ENCODE data around the gene NCOA1. TPM values are rescaled to one million over a fixed set of nuclear protein-coding genes. Genes with fewer than 3 reads are reported as not detected.

Gene NCOA1
- total RNA-seq, 1 donor from 2014 or later: 41.7 TPM

- no peak for DNase-seq (ENCODE audit: low spot score)
These were observed 240.9 kb downstream of the NCOA1 start for GRCh38 chr2:24731923-24732322.

GRCh38 chr2:24734741-24735140 lies 243.7 kb downstream of the NCOA1 start:
- no peak for DNase-seq (ENCODE audit: low spot score)

- DNase-seq (ENCODE audit: low spot score): no peak
These were observed 248.4 kb downstream of the NCOA1 start for GRCh38 chr2:24739354-24740025.

- no peak for DNase-seq (ENCODE audit: low spot score)
These were observed 249.1 kb downstream of the NCOA1 start for GRCh38 chr2:24740142-24740541.

GRCh38 chr2:24742730-24743129 lies 251.7 kb downstream of the NCOA1 start:
- DNase-seq (ENCODE audit: low spot score): no peak

GRCh38 chr2:24743924-24744323 lies 252.9 kb downstream of the NCOA1 start:
- no peak for DNase-seq (ENCODE audit: low spot score)

- DNase-seq (ENCODE audit: low spot score): no peak
These were observed 253.3 kb downstream of the NCOA1 start for GRCh38 chr2:24744356-24744755.

- no peak for DNase-seq (ENCODE audit: low spot score)
These were observed 254.8 kb downstream of the NCOA1 start for GRCh38 chr2:24745825-24746224.

GRCh38 chr2:24747299-24747698 lies 256.2 kb downstream of the NCOA1 start:
- DNase-seq (ENCODE audit: low spot score): no peak

GRCh38 chr2:24749069-24749691 lies 258.1 kb downstream of the NCOA1 start:
- DNase-seq (ENCODE audit: low spot score): no peak

- no peak for DNase-seq (ENCODE audit: low spot score)
These were observed 264.1 kb downstream of the NCOA1 start for GRCh38 chr2:24754985-24755705.

- DNase-seq (ENCODE audit: low spot score): no peak
These were observed 265.7 kb downstream of the NCOA1 start for GRCh38 chr2:24756789-24757188.

- no peak for DNase-seq (ENCODE audit: low spot score)
These were observed 270.8 kb downstream of the NCOA1 start for GRCh38 chr2:24761866-24762265.

GRCh38 chr2:24762518-24762917 lies 271.5 kb downstream of the NCOA1 start:
- DNase-seq (ENCODE audit: low spot score): no peak

- no peak for DNase-seq (ENCODE audit: low spot score)
These were observed 272.8 kb downstream of the NCOA1 start for GRCh38 chr2:24763843-24764242.

GRCh38 chr2:24766609-24767008 lies 275.6 kb downstream of the NCOA1 start:
- DNase-seq (ENCODE audit: low spot score): no peak

GRCh38 chr2:24768013-24768412 lies 277.0 kb downstream of the NCOA1 start:
- no peak for DNase-seq (ENCODE audit: low spot score)

- DNase-seq (ENCODE audit: low spot score): no peak
These were observed 277.5 kb downstream of the NCOA1 start for GRCh38 chr2:24768601-24769000.

- DNase-seq (ENCODE audit: low spot score): no peak
These were observed 280.0 kb downstream of the NCOA1 start for GRCh38 chr2:24771061-24771460.

GRCh38 chr2:24771764-24772586 lies 280.9 kb downstream of the NCOA1 start:
- DNase-seq (ENCODE audit: low spot score): no peak

- DNase-seq (ENCODE audit: low spot score): no peak
These were observed 283.3 kb downstream of the NCOA1 start for GRCh38 chr2:24774373-24774772.

GRCh38 chr2:24779116-24779515 lies 288.1 kb downstream of the NCOA1 start:
- no peak for DNase-seq (ENCODE audit: low spot score)

All from mesenteric fat pad (tissue), 1 donor.